Mucosa of stomach (tissue), 1 donor: ENCODE results near the gene DTX2.
"Not testable (repeated sequence)": the region's sequence is repeated elsewhere in the genome, so short reads cannot be mapped to it uniquely, and the experiment has no call there.

Experiments
- H3K27me3 ChIP-seq: one replicate; pipeline ENCODE4 v1.7.0; 2013; ENCODE audit warnings: mild to moderate bottlenecking, low read length; ENCODE audit not compliant: control insufficient read depth, insufficient read depth
- H3K36me3 ChIP-seq: one replicate; pipeline ENCODE4 v1.7.0; 2013; ENCODE audit warnings: low read length; ENCODE audit not compliant: control insufficient read depth, insufficient read depth
- H3K4me1 ChIP-seq: one replicate; pipeline ENCODE4 v1.7.0; 2013; ENCODE audit warnings: mild to moderate bottlenecking, low read length; ENCODE audit not compliant: control insufficient read depth, insufficient read depth
- H3K4me3 ChIP-seq: one replicate; pipeline ENCODE4 v1.7.0; 2013; ENCODE audit warnings: low read length
- H3K9ac ChIP-seq: one replicate; pipeline ENCODE4 v1.7.0; 2013; ENCODE audit warnings: mild to moderate bottlenecking, low read length, moderate library complexity
- H3K9me3 ChIP-seq: one replicate; pipeline ENCODE4 v1.7.0; 2013; ENCODE audit warnings: mild to moderate bottlenecking, low read length, moderate library complexity; ENCODE audit not compliant: control insufficient read depth
- donor health status: Pancreatic carcinoma.

DTX2 gene

GRCh38 chr7:76502836-76503235 is 41.3 kb downstream of the DTX2 start:
- H3K4me3 ChIP-seq, H3K9ac ChIP-seq, H3K36me3 ChIP-seq, H3K27me3 ChIP-seq, H3K4me1 ChIP-seq, H3K9me3 ChIP-seq: not testable (repeated sequence)

- not testable (repeated sequence) for H3K9me3 ChIP-seq, H3K4me3 ChIP-seq, H3K4me1 ChIP-seq, H3K9ac ChIP-seq, H3K27me3 ChIP-seq, H3K36me3 ChIP-seq
Observed at GRCh38 chr7:76503244-76503643, 41.7 kb downstream of the DTX2 start.

- not testable (repeated sequence) for H3K9ac ChIP-seq, H3K27me3 ChIP-seq, H3K9me3 ChIP-seq, H3K4me1 ChIP-seq, H3K4me3 ChIP-seq, H3K36me3 ChIP-seq
Observed at GRCh38 chr7:76504351-76505167, 43.0 kb downstream of the DTX2 start.

DNA sequence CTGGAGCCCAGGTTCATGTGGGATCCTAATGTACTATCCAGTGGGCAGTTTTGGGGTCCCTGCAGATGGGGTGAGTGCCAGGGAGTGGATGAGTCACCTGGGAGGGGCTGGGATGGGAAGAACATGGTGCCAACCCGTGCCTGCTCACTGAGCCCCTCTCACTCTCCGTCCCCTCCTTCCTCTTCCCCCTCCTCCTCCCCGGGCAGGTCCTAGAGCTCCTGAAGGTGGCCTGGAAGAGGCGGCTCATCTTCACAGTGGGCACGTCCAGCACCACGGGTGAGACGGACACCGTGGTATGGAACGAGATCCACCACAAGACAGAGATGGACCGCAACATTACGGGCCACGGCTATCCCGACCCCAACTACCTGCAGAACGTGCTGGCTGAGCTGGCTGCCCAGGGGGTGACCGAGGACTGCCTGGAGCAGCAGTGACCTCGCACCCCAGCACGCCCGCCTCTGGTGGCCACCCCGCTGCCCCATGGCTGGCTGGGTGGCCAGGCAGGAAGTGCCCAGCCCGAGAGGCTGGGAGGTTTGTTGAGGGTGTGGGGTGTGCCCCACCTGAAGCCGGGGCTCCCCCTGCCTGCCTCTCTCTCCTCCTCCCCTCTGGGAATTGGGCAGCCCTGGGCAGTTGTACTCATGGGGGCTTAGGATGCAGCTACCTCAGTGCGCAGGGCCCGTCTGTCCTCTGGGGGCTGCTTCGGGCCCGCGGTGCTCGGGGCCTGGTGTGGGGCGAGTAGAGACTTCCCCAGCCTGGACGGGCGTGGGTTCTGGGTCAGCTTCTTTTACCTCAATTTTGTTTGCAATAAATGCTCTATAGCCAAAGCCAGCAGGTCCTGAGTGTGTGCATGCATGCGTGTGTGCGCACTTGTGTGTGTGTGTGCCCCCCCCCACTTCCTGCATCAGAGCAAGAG is 43.9 kb downstream of the DTX2 start:
- peaks cover 4% of the 10 kb centered on the region for H3K36me3 ChIP-seq

DNA sequence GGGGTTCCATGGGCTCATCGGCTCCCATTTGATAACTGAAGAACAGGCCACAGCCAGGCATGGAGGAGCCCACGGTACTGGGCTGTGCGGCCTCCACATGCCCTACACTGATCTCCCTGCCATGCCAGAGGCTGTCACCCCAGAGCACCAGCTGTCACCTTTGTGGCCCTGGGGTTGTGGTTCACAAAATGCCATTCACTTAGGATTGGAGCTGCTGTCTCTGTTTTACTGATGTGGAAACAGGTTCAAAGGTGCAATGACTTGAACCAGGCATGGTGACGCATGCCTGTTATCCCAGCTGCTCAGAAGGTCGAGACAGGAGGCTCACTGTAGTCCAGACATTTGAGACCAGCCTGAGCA is 44.6 kb downstream of the DTX2 start:
- H3K9ac ChIP-seq, result no peak overlapping the region
- H3K4me3 ChIP-seq, result no peak overlapping the region
- H3K4me1 ChIP-seq, result peaks cover 13% of the 10 kb centered on the region
- no peaks in the 10 kb centered on the region for H3K27me3 ChIP-seq
- no peaks in the 10 kb centered on the region for H3K9me3 ChIP-seq
- peaks cover 4% of the 10 kb centered on the region for H3K36me3 ChIP-seq

More for the DNA sequence above, 43.9 kb downstream of the DTX2 start:
- Histone ChIP-seq H3K9ac (no peak overlapping the region), H3K9me3 (no peaks in the 10 kb centered on the region), H3K27me3 (no peaks in the 10 kb centered on the region), H3K4me3 (no peak overlapping the region), H3K4me1 (peaks cover 11% of the 10 kb centered on the region)

DNA sequence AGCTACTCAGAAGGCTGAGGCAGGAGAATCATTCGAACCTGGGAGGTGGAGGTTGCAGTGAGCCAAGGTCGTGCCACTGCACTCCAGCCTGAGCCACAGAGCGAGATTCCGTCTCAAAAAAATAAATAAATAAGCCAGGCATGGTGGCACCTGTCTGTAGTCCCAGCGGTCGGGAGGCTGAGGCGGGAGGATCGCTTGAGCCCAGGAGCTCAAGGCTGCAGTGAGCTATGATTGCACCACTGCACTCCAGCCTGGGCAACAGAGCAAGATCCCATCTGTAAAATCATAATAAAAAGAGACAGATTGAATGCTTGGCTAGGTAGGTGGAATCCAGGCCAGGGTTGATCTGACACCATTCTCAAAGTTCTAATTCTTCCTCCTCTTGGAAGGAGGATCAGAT is 45.1 kb downstream of the DTX2 start:
- H3K4me1 ChIP-seq, result peaks cover 13% of the 10 kb centered on the region
- H3K9me3 ChIP-seq, H3K9ac ChIP-seq, H3K4me3 ChIP-seq, H3K27me3 ChIP-seq, H3K36me3 ChIP-seq: not testable (repeated sequence)

GRCh38 chr7:76507723-76508406 is 46.4 kb downstream of the DTX2 start:
- Histone ChIP-seq H3K9ac (no peak overlapping the region), H3K27me3 (no peaks in the 10 kb centered on the region), H3K36me3 (peaks cover 4% of the 10 kb centered on the region), H3K4me3 (no peak overlapping the region), H3K4me1 (peaks cover 16% of the 10 kb centered on the region), H3K9me3 (no peaks in the 10 kb centered on the region)

DNA sequence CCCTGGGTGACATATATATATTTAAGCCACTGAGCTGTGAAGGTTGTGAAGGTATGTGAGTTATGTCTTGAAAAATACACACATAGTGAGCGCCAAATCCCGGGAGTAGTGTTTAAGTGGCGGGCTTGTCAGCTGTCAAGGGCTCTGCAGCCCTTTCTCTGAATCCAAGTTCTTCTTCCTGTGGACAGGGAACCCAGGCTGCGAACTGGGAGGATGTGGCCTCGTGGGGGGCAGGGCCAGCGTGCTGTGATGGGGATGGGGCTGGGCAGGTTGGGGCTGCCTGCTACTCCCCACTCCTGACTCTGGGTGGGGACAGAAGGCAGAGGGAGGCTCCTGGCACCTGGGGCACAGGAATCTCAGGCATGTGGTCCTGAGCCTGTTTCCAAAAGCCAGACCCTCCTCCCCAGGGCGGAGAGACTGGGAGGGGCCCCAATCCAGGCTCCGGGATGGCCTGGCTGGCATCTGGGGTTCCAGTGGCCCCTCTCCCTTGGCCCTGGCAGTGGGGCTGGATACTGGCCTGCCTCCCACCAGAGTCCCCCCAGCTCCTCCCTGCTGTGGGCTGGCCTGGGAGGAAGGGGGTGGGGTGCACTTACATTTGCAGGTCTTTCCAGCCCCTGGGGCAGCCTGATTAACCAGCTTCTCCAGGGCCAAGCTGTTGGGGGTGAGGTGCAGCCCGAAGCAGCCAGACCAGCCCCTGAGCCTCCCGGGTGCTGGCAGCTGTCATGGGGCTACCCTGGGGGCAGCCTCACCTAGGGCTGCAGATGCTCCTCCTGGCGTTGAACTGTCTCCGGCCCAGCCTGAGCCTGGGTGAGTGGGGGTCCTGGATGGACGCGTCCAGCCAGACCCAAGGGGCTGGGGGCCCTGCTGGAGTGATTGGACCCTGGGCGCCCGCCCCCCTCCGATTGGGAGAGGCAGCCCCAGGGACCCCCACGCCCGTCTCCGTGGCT is 48.7 kb downstream of the DTX2 start, which contains the start of gene UPK3B:
TSS of gene UPK3B (plus strand) at position 622 of the 947 bp plus-strand sequence. CDS start at position 723, 101 bp downstream.
- Histone ChIP-seq H3K27me3 (no peaks in the 10 kb centered on the region), H3K4me1 (peaks cover 25% of the 10 kb centered on the region), H3K9ac (no peak within 1 kb of the TSS), H3K4me3 (no peak within 1 kb of the TSS), H3K9me3 (no peaks in the 10 kb centered on the region), H3K36me3 (peaks cover 4% of the 10 kb centered on the region)

DNA sequence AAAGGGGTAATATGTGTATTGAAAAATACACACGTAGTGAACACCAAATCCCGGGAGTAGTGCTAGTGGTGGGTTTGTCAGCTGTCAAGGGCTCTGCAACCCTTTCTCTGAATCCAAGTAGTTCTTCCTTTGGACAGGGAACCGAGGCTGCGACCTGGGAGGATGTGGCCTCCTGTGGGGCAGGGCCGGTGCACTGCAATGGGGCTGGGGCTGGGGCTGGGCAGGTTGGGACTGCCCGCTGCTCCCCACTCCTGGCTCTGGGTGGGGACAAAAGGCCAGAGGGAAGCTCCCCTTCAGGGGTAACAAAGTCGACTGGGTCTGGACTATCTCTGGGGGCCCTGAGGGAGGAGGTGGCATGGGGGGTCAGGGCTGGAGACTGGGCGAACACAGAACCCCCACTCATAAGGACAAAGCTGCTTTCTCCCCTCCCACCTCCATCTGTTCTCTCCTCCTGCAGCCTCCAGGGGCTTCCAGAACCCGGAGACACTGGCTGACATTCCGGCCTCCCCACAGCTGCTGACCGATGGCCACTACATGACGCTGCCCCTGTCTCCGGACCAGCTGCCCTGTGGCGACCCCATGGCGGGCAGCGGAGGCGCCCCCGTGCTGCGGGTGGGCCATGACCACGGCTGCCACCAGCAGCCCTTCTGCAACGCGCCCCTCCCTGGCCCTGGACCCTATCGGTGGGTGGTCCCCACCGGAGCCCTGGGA is 49.8 kb downstream of the DTX2 start:
- not testable (repeated sequence) for H3K9me3 ChIP-seq, H3K4me3 ChIP-seq, H3K9ac ChIP-seq, H3K27me3 ChIP-seq, H3K36me3 ChIP-seq
- H3K4me1 ChIP-seq, result peaks cover 25% of the 10 kb centered on the region

DNA sequence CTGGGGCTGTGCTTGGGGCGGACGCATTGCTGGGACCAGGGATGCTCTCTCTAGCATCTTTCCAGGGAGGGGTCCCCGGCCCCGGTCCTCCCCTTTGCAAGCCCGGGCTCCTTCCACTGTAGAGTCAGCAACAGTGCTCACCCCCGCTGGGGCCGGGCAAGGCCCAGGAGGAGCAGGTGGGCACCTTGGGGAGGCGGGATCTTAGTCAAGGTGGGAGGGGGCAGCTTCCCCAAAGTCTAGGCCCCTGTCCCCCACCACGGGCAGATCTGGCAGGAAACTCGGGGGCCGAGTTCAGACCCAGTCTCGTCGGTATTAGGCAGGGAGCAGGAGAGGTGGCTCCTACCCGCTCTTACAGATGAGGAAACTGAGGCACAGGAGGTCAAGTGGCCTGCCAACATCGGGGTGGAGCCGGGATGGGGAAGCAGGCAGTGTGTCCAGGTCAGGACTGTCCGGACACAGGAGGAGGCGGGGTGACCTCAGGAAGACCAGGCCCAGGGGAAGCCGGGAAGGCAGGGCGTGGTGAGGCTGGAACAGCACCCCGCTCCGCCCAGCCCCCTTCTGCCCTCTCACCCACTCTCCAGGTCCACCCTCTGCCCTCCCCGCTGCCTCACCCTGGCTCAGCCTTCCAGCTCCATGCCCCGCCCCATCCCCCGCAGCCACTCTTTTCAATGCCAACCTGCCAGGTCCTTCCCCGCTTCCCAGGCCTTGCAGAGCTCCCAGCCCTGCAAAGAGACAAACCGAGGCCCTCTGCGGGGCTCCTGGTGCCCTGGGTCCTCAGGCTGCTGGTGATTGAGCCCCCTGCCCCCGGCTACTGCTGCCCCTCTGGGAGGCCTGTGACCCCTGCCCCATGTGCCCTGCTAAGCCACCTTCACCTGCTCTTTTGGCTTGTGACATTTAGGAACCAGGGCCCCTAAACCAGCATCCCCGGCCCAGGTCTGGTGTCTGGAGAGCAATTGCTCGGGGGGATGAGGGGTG is 50.7 kb downstream of the DTX2 start:
- peaks cover 26% of the 10 kb centered on the region for H3K4me1 ChIP-seq
- H3K9ac ChIP-seq, H3K27me3 ChIP-seq, H3K9me3 ChIP-seq, H3K36me3 ChIP-seq, H3K4me3 ChIP-seq: not testable (repeated sequence)
